K562 (cell line): ENCODE results near the gene HOXB3. TPM values are rescaled to one million over a fixed set of nuclear protein-coding genes. Genes with fewer than 3 reads are reported as not detected.

Experiments
- ADNP ChIP-seq: fragments of 200-800 bp; sonication (Bioruptor generic); IDR thresholded peaks from 2 replicates; pipeline ENCODE4 v1.6.1; 2016; ENCODE audit warnings: missing genetic modification characterization, missing compliant biosample characterization
- BCOR ChIP-seq: fragments of 450-650 bp; IDR thresholded peaks from 2 replicates; pipeline ENCODE4 v1.6.1; 2016
- BHLHE40 ChIP-seq: IDR thresholded peaks from 2 replicates; pipeline ENCODE4 v1.6.1; 2011; ENCODE audit warnings: low read length, improper control_type of control experiment
- CCNT2 ChIP-seq: IDR thresholded peaks from 2 replicates; pipeline ENCODE4 v1.6.1; 2011; ENCODE audit warnings: borderline replicate concordance, low read depth, mild to moderate bottlenecking, moderate library complexity, mixed read lengths, low read length; ENCODE audit not compliant: insufficient read length; ENCODE audit errors: extremely low read depth
- EP400 ChIP-seq: fragments of 450-650 bp; IDR thresholded peaks from 2 replicates; pipeline ENCODE4 v1.6.1; 2017; ENCODE audit warnings: antibody characterized with exemption, mild to moderate bottlenecking, moderate library complexity
- HDAC1 ChIP-seq, 2 experiments: fragments of 450-650 bp; IDR thresholded peaks; 2 replicates each; pipeline ENCODE4 v1.6.1; 2016 to 2017; ENCODE audit warnings: inconsistent platforms in 1 of 2, mild to moderate bottlenecking in 1 of 2, moderate library complexity in 1 of 2
- MEIS2 ChIP-seq: fragments of 450-650 bp; IDR thresholded peaks from 2 replicates; pipeline ENCODE4 v1.6.1; 2014; ENCODE audit warnings: mild to moderate bottlenecking; ENCODE audit not compliant: partially characterized antibody
- PHF21A ChIP-seq: fragments of 450-650 bp; IDR thresholded peaks from 2 replicates; pipeline ENCODE4 v1.6.1; 2017; ENCODE audit warnings: low read depth, borderline replicate concordance
- SETDB1 ChIP-seq: IDR thresholded peaks from one replicate; pipeline ENCODE4 v1.6.1; 2012; ENCODE audit warnings: low read length, control low read depth, inconsistent platforms
- SMARCB1 ChIP-seq: IDR thresholded peaks from 2 replicates; pipeline ENCODE4 v1.6.1; 2011; ENCODE audit warnings: improper control_type of control experiment, low read depth; ENCODE audit not compliant: insufficient read length
- SMARCE1 ChIP-seq: fragments of 450-650 bp; IDR thresholded peaks from 2 replicates; pipeline ENCODE4 v1.7.1; 2016; ENCODE audit warnings: mild to moderate bottlenecking
- SRSF9 ChIP-seq: fragments of 200-400 bp; formaldehyde crosslinking; IDR thresholded peaks from 2 replicates; pipeline ENCODE4 v1.6.1; 2017; ENCODE audit warnings: low read depth, low read length, borderline replicate concordance
- YBX1 ChIP-seq: fragments of 450-650 bp; IDR thresholded peaks from 2 replicates; pipeline ENCODE4 v1.7.1; 2016; ENCODE audit warnings: mild to moderate bottlenecking
- ZNF146 ChIP-seq: IDR thresholded peaks from one replicate; pipeline ENCODE4 v1.6.1; 2018; ENCODE audit warnings: missing compliant biosample characterization; ENCODE audit not compliant: unreplicated experiment
- ZNF212 ChIP-seq: fragments of 450-650 bp; formaldehyde crosslinking; IDR thresholded peaks from 2 replicates; pipeline ENCODE4 v1.4.0; 2020; ENCODE audit warnings: mild to moderate bottlenecking
- ZNF217 ChIP-seq: sonication (generic); formaldehyde crosslinking; IDR thresholded peaks from 2 replicates; pipeline ENCODE4 v1.8.0; 2022; ENCODE audit warnings: mild to moderate bottlenecking, missing genetic modification reagents
- ZNF347 ChIP-seq: fragments of 450-650 bp; formaldehyde crosslinking; IDR thresholded peaks from 2 replicates; pipeline ENCODE4 v1.4.0; 2020; ENCODE audit warnings: low read depth, mild to moderate bottlenecking, moderate library complexity
- ZNF76 ChIP-seq: fragments of 250-450 bp; sonication (Bioruptor Pico); IDR thresholded peaks from 2 replicates; pipeline ENCODE4 v1.4.0; 2020; ENCODE audit warnings: mild to moderate bottlenecking, moderate library complexity, borderline replicate concordance
- ZNF77 ChIP-seq: fragments of 250-450 bp; sonication (Bioruptor Pico); IDR thresholded peaks from 2 replicates; pipeline ENCODE4 v1.5.0; 2020
- polyA plus RNA-seq, 8 experiments: library from polyadenylated mRNA; depleted of rRNA in 4 of 8; stranded (reverse) in 5 of 8; unstranded in 3 of 8; fragments of >200 nt; fragmentation: Nextera tagmentation in 2 of 8; fragmentation: Illumina TruSeq in 1 of 8; extraction: Ambion mirVana in 2 of 8; extraction: Trizol in 1 of 8; gene quantifications; 2 replicates each; pipeline versions ENCODE4 v1.2.1 to v1.2.3, GENCODE V29; 2011 to 2014; ENCODE audit warnings: inconsistent platforms in 1 of 8, missing spikeins in 1 of 8
- total RNA-seq, 7 experiments: library from RNA; depleted of rRNA in 6 of 7; stranded (reverse); fragments of >200 nt in 6 of 7; fragmentation: Illumina TruSeq in 2 of 7; extraction: Trizol in 2 of 7; gene quantifications; 2 replicates each; pipeline versions ENCODE4 v1.2.1 to v1.2.3, GENCODE V29; 2011 to 2021; ENCODE audit warnings: low replicate concordance in 1 of 7
- TF ChIP-seq, protein P1 (sequence below): fragments of 450-650 bp; formaldehyde crosslinking; IDR thresholded peaks from 2 replicates; pipeline ENCODE4 v1.4.0; 2022; ENCODE audit warnings: missing genetic modification characterization
- TF ChIP-seq, protein P2 (sequence below): fragments of 250-450 bp; sonication (Bioruptor Pico); IDR thresholded peaks from 2 replicates; pipeline ENCODE4 v1.9.0; 2021; ENCODE audit warnings: mild to moderate bottlenecking
- TF ChIP-seq, protein P3 (sequence below): fragments of 250-450 bp; sonication (Bioruptor Pico); IDR thresholded peaks from 2 replicates; pipeline ENCODE4 v1.9.0; 2021; ENCODE audit warnings: mild to moderate bottlenecking, inconsistent platforms

Gene HOXB3
- total and polyA plus RNA-seq, 9 of the 15 experiments (the other 6 are each of a cell fraction or from before 2014, with no cell fraction given): 2.4 to 41.3 (median 20.2) TPM

DNA sequence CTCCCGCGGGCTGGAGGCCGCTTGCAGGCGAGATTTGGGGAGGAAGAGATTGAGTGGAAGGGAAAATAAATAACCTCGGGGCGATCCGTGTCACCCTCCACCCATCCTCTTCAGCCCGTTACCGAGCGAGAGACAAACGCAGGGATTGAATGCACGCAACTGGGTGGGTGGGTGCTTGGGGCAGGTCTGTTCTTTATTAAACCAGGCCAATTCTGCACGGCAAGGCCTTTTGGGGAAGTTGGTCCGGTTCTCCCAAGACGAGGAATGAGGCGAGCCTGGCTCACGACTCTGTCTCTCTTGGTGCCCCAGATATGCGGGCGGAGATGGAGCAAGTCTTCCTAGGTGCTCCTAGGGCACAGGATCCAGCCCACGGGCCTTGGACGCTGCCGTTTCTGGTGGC is 21.2 kb upstream of the HOXB3 start (continued):
- no peak for TF ChIP-seq SRSF9
- no peak for TF ChIP-seq ZNF212 (CRISPR knock-in tag)
- no peak for TF ChIP-seq EP400
- no peak for TF ChIP-seq ZNF77
- peak; percentile 2 for TF ChIP-seq CCNT2
- TF ChIP-seq BCOR: no peak
- TF ChIP-seq HDAC1 (IDR thresholded peaks at IDR 0.05): no peak
- no peak for TF ChIP-seq MEIS2
- no peak for TF ChIP-seq ZNF347 (CRISPR knock-in tag)
- TF ChIP-seq SMARCB1: no peak
- TF ChIP-seq BHLHE40: no peak
- TF ChIP-seq SETDB1: no peak
- no peak for TF ChIP-seq PHF21A
- TF ChIP-seq ZNF217 (CRISPR knock-in tag): no peak
- TF ChIP-seq YBX1: no peak
- TF ChIP-seq ADNP (tag): no peak
- no peak for TF ChIP-seq ZNF76 (CRISPR knock-in tag)
- TF ChIP-seq, protein P1, sequence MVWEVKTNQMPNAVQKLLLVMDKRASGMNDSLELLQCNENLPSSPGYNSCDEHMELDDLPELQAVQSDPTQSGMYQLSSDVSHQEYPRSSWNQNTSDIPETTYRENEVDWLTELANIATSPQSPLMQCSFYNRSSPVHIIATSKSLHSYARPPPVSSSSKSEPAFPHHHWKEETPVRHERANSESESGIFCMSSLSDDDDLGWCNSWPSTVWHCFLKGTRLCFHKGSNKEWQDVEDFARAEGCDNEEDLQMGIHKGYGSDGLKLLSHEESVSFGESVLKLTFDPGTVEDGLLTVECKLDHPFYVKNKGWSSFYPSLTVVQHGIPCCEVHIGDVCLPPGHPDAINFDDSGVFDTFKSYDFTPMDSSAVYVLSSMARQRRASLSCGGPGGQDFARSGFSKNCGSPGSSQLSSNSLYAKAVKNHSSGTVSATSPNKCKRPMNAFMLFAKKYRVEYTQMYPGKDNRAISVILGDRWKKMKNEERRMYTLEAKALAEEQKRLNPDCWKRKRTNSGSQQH: no peak
- TF ChIP-seq ZNF146 (CRISPR knock-in tag): no peak
- 0 out of 2 replicates have a peak, but pooled peaks have one; percentile 5 for TF ChIP-seq SMARCE1
- TF ChIP-seq, protein P2, sequence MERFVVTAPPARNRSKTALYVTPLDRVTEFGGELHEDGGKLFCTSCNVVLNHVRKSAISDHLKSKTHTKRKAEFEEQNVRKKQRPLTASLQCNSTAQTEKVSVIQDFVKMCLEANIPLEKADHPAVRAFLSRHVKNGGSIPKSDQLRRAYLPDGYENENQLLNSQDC: no peak
- TF ChIP-seq, protein P3, sequence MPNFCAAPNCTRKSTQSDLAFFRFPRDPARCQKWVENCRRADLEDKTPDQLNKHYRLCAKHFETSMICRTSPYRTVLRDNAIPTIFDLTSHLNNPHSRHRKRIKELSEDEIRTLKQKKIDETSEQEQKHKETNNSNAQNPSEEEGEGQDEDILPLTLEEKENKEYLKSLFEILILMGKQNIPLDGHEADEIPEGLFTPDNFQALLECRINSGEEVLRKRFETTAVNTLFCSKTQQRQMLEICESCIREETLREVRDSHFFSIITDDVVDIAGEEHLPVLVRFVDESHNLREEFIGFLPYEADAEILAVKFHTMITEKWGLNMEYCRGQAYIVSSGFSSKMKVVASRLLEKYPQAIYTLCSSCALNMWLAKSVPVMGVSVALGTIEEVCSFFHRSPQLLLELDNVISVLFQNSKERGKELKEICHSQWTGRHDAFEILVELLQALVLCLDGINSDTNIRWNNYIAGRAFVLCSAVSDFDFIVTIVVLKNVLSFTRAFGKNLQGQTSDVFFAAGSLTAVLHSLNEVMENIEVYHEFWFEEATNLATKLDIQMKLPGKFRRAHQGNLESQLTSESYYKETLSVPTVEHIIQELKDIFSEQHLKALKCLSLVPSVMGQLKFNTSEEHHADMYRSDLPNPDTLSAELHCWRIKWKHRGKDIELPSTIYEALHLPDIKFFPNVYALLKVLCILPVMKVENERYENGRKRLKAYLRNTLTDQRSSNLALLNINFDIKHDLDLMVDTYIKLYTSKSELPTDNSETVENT (CRISPR knock-in tag): no peak
